Transverse colon (tissue), 4 donors: ENCODE results near the gene BTD. TPM values are rescaled to one million over a fixed set of nuclear protein-coding genes. Genes with fewer than 3 reads are reported as not detected.

Source experiments
- DNase-seq: peaks from one replicate; pipeline ENCODE4 v3.0.0-alpha.2; 2019
- H3K27ac ChIP-seq, 4 donors: fragments of 200-600 bp; sonication (generic); 2 replicates each; pipeline ENCODE4 v1.5.1; 2016 to 2018; ENCODE audit warnings: inconsistent platforms in 4 of 4
- H3K27me3 ChIP-seq: fragments of 200-600 bp; sonication (generic); 2 replicates; pipeline ENCODE4 v1.5.1; 2017; ENCODE audit warnings: inconsistent platforms
- H3K36me3 ChIP-seq, 4 donors: fragments of 200-600 bp; sonication (generic); 2 replicates each; pipeline ENCODE4 v1.5.1; 2017 to 2019; ENCODE audit warnings: inconsistent platforms in 4 of 4
- H3K4me1 ChIP-seq, 4 donors: fragments of 200-600 bp; sonication (generic); 2 replicates each; pipeline ENCODE4 v1.5.1; 2017 to 2020; ENCODE audit warnings: inconsistent platforms in 4 of 4
- H3K4me3 ChIP-seq, 4 donors: fragments of 200-600 bp; sonication (generic); 1 replicate in 1 of 4; 2 replicates in 3 of 4; pipeline versions ENCODE4 v1.5.1 to v1.6.1; 2017 to 2019; ENCODE audit warnings: inconsistent platforms in 4 of 4
- H3K9me3 ChIP-seq, 2 donors: fragments of 200-600 bp; sonication (generic); 2 replicates each; pipeline ENCODE4 v1.5.1; 2017 to 2019; ENCODE audit warnings: inconsistent platforms in 2 of 2
- EP300 ChIP-seq: sonication (generic); formaldehyde crosslinking; IDR thresholded peaks from one replicate; pipeline ENCODE4 v1.6.1; 2017; ENCODE audit warnings: antibody characterized with exemption, low read depth
- POLR2A ChIP-seq: fragments of 450-650 bp; IDR thresholded peaks from one replicate; pipeline ENCODE4 v1.6.1; 2016; ENCODE audit warnings: antibody characterized with exemption, mild to moderate bottlenecking, moderate library complexity
- POLR2AphosphoS5 ChIP-seq, 3 donors: sonication (generic); formaldehyde crosslinking; IDR thresholded peaks; one replicate each; pipeline ENCODE4 v1.6.1; 2016; ENCODE audit warnings: antibody characterized with exemption in 3 of 3
- WGBS, 2 donors: methylation state at CpG; one replicate each; pipeline ENCODE4 v1.1.5; 2018; ENCODE audit warnings: low coverage in 1 of 2; 5-methylcytosine and 5-hydroxymethylcytosine counted together
- in situ Hi-C, 4 donors: fragments of 200-750 bp; cut with MboI; loops; one replicate each; pipeline versions ENCODE4 v1.15.0 to v1.15.1; 2017; ENCODE audit warnings: low sequenced_read_pairs in 3 of 4, low pct_ligation_motif_present in 1 of 4, low pct_unique_long_range_greater_than_20kb in 1 of 4
- intact Hi-C: fragments of 100-400 bp; cut with DNase I; formaldehyde crosslinking; loops from one replicate; pipeline ENCODE4 v1.15.1; 2023; ENCODE audit warnings: low total_unique reads
- small RNA-seq, 4 donors: library from RNA; depleted of rRNA; stranded (forward); fragments of <200 nt; gene quantifications; one replicate each; pipeline ENCODE3, GENCODE V24; 2016
- total RNA-seq, 4 donors: library from RNA; depleted of rRNA; stranded (reverse); fragments of >200 nt; gene quantifications; one replicate each; pipeline ENCODE4 v1.1.0, GENCODE V29; 2016
- TF ChIP-seq, protein P1 (sequence below), 5 experiments: fragments of 200-600 bp in 3 of 5; fragments of 450-650 bp in 2 of 5; sonication (generic) in 3 of 5; IDR thresholded peaks; 1 replicate in 2 of 5; 2 replicates in 3 of 5; pipeline ENCODE4 v1.5.1; 2016 to 2017; ENCODE audit warnings: antibody characterized with exemption in 5 of 5, inconsistent platforms in 3 of 5, mild to moderate bottlenecking in 2 of 5, moderate library complexity in 1 of 5

BTD gene
- total RNA-seq, 4 donors from 2014 or later, result 21.3 to 49.6 (median 36.3) TPM

DNA sequence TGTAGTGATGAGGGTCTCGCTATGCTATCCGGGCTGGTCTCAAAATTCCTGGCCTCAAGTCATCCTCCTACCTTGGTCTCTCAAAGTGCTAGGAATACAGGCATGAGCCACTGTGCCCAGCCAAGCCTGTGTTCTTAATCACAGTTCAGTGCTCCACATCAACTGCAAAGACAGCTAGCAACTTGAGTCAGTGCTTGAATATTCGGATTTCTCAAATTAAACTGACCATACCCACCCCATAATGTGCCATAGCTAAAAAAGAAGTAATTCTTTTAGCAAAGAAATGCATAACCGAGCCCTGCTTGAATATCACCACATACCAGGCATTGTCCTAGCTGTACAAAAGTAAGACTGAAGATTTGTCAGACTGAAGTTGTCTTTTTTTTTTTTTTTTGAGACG, 89.2 kb downstream of the BTD start:
- Histone ChIP-seq H3K4me3 (no peak overlapping the region), H3K27ac (no peak overlapping the region), H3K4me1 (no peaks in the 10 kb centered on the region), H3K36me3 (peaks cover 0 to 44% (median 12%) of the 10 kb centered on the region in 4 donors), H3K9me3 (no peaks in the 10 kb centered on the region), H3K27me3 (no peaks in the 10 kb centered on the region)
- in situ Hi-C loops, result no loop called here
- intact Hi-C loops, result no loop called here
- DNase-seq, result no peak
- 93 to 100% methylated on average over 4 to 5 of the region's 5 CpGs for WGBS, 2 donors
- TF ChIP-seq EP300 (no peak), POLR2AphosphoS5 (IDR thresholded peaks at IDR 0.05) (no peak), POLR2A (no peak)
- TF ChIP-seq, protein P1, sequence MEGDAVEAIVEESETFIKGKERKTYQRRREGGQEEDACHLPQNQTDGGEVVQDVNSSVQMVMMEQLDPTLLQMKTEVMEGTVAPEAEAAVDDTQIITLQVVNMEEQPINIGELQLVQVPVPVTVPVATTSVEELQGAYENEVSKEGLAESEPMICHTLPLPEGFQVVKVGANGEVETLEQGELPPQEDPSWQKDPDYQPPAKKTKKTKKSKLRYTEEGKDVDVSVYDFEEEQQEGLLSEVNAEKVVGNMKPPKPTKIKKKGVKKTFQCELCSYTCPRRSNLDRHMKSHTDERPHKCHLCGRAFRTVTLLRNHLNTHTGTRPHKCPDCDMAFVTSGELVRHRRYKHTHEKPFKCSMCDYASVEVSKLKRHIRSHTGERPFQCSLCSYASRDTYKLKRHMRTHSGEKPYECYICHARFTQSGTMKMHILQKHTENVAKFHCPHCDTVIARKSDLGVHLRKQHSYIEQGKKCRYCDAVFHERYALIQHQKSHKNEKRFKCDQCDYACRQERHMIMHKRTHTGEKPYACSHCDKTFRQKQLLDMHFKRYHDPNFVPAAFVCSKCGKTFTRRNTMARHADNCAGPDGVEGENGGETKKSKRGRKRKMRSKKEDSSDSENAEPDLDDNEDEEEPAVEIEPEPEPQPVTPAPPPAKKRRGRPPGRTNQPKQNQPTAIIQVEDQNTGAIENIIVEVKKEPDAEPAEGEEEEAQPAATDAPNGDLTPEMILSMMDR (IDR thresholded peaks at IDR 0.05), result no peak

DNA sequence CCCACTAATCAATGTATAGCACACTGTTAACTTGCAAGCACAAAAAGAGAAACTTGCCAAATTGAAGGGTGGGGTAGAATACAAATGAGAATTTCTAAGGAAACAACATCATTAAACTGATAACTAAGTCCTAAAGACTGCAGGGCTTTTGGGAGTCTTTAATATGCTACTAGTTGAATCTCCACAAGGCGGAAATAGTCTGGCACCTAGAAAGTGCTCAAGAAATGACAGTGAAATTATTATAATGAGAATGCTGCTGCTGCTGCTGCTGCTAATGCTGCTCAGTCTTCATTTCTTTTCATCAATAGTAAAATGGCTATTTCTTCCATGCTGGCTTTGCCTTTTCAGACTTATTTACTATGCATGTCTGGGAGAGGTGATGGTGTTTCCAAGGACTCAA, 91.8 kb downstream of the BTD start:
- no peak for DNase-seq
- H3K36me3 ChIP-seq, result peaks cover 0 to 34% (median 14%) of the 10 kb centered on the region in 4 donors
- no peak overlapping the region for H3K4me3 ChIP-seq
- no peaks in the 10 kb centered on the region for H3K9me3 ChIP-seq
- 57 to 60% methylated on average over 1 of the region's 1 CpG for WGBS, 2 donors
- no peak overlapping the region for H3K27ac ChIP-seq
- H3K27me3 ChIP-seq, result no peaks in the 10 kb centered on the region
- in situ Hi-C loops, result no loop called here
- TF ChIP-seq POLR2AphosphoS5 (IDR thresholded peaks at IDR 0.05), result no peak
- TF ChIP-seq, protein P1 (IDR thresholded peaks at IDR 0.05), result peak in 1 of 5 experiments; percentile 3
- H3K4me1 ChIP-seq, result no peaks in the 10 kb centered on the region
- intact Hi-C loops, result no loop called here

DNA sequence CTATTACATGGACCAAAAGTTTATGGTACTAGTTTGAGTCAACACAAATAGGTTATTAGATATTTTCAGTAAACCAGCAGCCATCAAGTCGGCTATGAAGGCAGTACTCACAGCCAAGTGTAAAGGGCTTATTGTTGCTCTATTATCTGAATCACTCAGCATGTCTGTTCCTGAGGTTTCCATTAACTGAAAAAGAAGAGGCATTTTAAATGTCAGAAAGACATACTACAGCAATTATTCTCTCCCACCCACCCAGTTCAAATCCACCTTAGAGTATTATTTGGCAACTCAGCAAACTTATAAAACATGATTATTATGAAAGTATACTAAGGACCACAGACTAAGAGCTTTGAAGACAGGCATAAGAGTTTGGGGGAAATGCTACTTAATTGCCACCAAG, 93.1 kb downstream of the BTD start:
- Histone ChIP-seq H3K9me3 (no peaks in the 10 kb centered on the region), H3K4me1 (no peaks in the 10 kb centered on the region), H3K27ac (peak overlapping the region in 1 of 4 donors; percentile 14), H3K4me3 (no peak overlapping the region), H3K36me3 (peaks cover 0 to 25% (median 11%) of the 10 kb centered on the region in 4 donors), H3K27me3 (no peaks in the 10 kb centered on the region)
- DNase-seq, result no peak
- TF ChIP-seq EP300 (no peak), POLR2AphosphoS5 (IDR thresholded peaks at IDR 0.05) (no peak), POLR2A (no peak)
- TF ChIP-seq, protein P1 (IDR thresholded peaks at IDR 0.05), result no peak
- in situ Hi-C loops, result no loop called here
- intact Hi-C loops, result no loop called here
- 62 to 91% methylated on average over 1 of the region's 1 CpG for WGBS, 2 donors

Small RNA genes lying within 50 kb of the gene (small RNA-seq; reads per million reads assigned to genes)
- 0 reads per million in 4 donors for gene MIR3134

Other genes starting within 250 kb of the BTD start
- gene METTL6, start 174.2 kb upstream of the BTD start, total RNA-seq, result 1 to 10 TPM; 2.6 to 9.6 (median 9.0) TPM
- gene EAF1, start 174.1 kb upstream of the BTD start, total RNA-seq, result 10 to 100 TPM; 19.1 to 37.0 (median 26.4) TPM
- gene COLQ, start 80.0 kb upstream of the BTD start, total RNA-seq, result 1 to 10 TPM in 1 of 4 donors, under 1 TPM in 1, not detected in 2; 0.68 to 1.7 TPM
- gene HACL1, start 176 bp upstream of the BTD start, total RNA-seq, result 10 to 100 TPM in 3 of 4 donors, 1 to 10 TPM in 1; 7.5 to 21.3 (median 17.1) TPM
- gene ANKRD28, start 196.2 kb downstream of the BTD start, total RNA-seq, result 10 to 100 TPM; 39.0 to 81.1 (median 49.5) TPM